Activated CD4-positive, alpha-beta T cell treated with anti-CD3 and anti-CD28 coated beads, Interleukin-2, amount 10 ng/mL, durations not matched to agents 24 days and 14 days (primary cell): ENCODE results near the gene DPYD. TPM values are rescaled to one million over a fixed set of nuclear protein-coding genes. Genes with fewer than 3 reads are reported as not detected.
A peak's percentile ranks its signal among the peaks of the same experiment; 100 is the strongest.

Source experiments
- DNase-seq: peaks from one replicate; pipeline ENCODE4 v3.0.0; 2022
- H3K27ac Mint-ChIP-seq: one replicate; pipeline ENCODE4 v1.8.0; 2022; ENCODE audit warnings: mild to moderate bottlenecking, mixed read lengths
- H3K27me3 Mint-ChIP-seq: one replicate; pipeline ENCODE4 v1.8.0; 2022; ENCODE audit warnings: mixed read lengths
- H3K36me3 Mint-ChIP-seq: one replicate; pipeline ENCODE4 v1.8.0; 2022; ENCODE audit warnings: low read depth, mild to moderate bottlenecking, mixed read lengths
- H3K4me1 Mint-ChIP-seq: one replicate; pipeline ENCODE4 v1.8.0; 2021; ENCODE audit warnings: mixed read lengths
- H3K4me3 Mint-ChIP-seq: one replicate; pipeline ENCODE4 v1.8.0; 2022; ENCODE audit warnings: mild to moderate bottlenecking, moderate library complexity, mixed read lengths
- H3K9me3 Mint-ChIP-seq: one replicate; pipeline ENCODE4 v1.8.0; 2021; ENCODE audit warnings: mixed read lengths
- intact Hi-C: fragments of 100-400 bp; cut with micrococcal nuclease; formaldehyde crosslinking; loops from one replicate; pipeline ENCODE4 v1.15.1; 2023
- total RNA-seq: library from RNA; stranded (reverse); gene quantifications from 2 replicates; pipeline ENCODE4 v1.2.3, GENCODE V29; 2022

Gene DPYD
- total RNA-seq, 1 donor from 2014 or later: 13.4 TPM

DNA sequence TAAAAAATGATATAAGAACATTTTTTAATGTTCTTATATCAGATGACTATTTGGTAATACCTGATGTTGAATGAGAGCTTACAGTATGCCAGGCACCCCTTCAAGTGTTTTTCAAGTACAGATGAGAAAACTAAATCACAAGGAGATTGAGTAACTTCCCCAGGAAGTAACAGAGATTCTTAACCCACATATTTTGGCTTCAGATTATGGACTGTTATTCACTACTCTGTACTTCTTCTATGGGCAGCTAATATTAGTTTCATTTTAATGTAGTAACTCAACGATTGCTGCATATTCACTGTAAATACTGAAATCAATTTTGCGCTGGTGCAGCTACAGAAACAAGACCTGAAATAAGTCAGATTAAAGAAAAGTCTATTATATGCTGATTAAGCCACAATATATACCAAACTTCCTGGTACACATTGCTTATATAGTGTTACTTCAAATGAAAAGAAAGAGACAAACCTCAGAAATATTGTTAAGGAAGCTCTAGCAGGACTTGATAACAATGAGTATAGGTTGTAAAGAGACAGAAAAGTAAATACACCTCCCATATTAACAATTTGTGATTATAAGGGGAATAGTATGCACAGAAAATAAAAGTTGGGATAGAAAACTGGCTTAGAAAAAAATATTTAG lies 19.7 kb downstream of the DPYD start:
- intact Hi-C loops: no loop called here
- DNase-seq: no peak
- H3K9me3 Mint-ChIP-seq: peaks cover 5% of the 10 kb centered on the region
- peaks cover 24% of the 10 kb centered on the region for H3K4me1 Mint-ChIP-seq
- no peaks in the 10 kb centered on the region for H3K27me3 Mint-ChIP-seq
- H3K27ac Mint-ChIP-seq: no peak overlapping the region
- peaks cover 17% of the 10 kb centered on the region for H3K36me3 Mint-ChIP-seq
- no peak overlapping the region for H3K4me3 Mint-ChIP-seq

DNA sequence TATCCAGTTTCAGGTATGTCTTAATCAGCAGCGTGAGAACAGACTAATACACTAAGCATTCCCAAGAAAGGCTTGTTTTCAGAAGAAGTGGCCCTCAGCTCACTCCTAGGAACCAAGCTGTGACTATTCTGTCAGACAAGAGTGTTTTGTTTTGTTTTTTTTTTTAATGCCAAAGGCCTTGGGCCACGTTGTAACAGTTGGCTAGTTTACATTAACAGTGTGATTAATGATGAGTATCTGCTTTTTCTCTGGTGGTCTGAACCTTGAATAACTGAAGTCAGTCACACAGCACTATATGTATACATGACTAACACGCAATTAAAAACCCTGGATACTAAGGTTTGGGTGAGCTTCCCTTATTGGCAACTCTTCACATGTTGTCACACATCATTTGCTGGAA lies 21.9 kb downstream of the DPYD start:
- peaks cover 16% of the 10 kb centered on the region for H3K4me1 Mint-ChIP-seq
- intact Hi-C loops: no loop called here
- H3K9me3 Mint-ChIP-seq: peaks cover 5% of the 10 kb centered on the region
- no peaks in the 10 kb centered on the region for H3K27me3 Mint-ChIP-seq
- no peak overlapping the region for H3K27ac Mint-ChIP-seq
- peaks cover 17% of the 10 kb centered on the region for H3K36me3 Mint-ChIP-seq
- H3K4me3 Mint-ChIP-seq: no peak overlapping the region
- no peak for DNase-seq

DNA sequence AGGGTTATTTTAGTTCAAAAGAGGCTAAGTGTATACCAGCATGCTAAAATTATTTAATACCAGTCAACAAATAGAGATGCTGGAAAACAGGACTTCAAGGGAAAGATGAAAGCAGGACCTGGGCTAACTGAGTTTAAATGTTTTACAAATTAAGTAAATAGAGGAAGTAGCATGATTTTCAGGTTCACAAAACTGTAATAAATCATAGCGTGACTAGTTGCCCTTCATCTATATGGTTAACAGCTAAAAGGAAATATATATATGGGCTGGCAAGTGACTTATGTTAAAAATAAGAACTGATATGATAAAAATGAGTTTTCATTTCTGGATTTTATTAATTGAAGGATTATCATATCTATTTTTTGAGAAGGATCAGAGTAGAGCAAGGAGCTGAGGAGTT lies 25.6 kb downstream of the DPYD start:
- Mint-ChIP-seq H3K36me3 (peaks cover 18% of the 10 kb centered on the region), H3K4me1 (peaks cover 6% of the 10 kb centered on the region), H3K27ac (no peak overlapping the region), H3K4me3 (no peak overlapping the region), H3K9me3 (peaks cover 5% of the 10 kb centered on the region), H3K27me3 (no peaks in the 10 kb centered on the region)
- intact Hi-C loops: no loop called here
- no peak for DNase-seq

DNA sequence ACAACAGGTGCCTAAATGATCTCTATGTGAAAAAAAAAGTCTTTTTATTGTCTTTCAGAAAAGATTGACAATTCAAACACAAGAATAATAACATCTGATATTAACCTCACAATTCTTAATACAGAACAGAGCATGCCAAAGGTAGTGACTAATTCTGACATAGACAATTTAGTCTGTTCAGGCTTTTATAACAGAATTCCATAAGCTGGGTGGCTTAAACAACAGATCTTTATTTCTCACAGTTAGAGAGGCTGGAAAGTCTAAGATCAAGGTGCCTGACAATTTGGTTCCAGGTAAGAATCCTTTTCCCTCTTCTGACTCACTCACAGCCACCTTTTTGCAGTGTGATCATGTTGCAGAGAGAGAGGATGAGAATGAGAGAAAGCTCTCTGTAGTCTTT lies 27.0 kb downstream of the DPYD start:
- H3K4me1 Mint-ChIP-seq: peaks cover 6% of the 10 kb centered on the region
- H3K9me3 Mint-ChIP-seq: peaks cover 5% of the 10 kb centered on the region
- H3K27ac Mint-ChIP-seq: no peak overlapping the region
- peaks cover 12% of the 10 kb centered on the region for H3K36me3 Mint-ChIP-seq
- no peak overlapping the region for H3K4me3 Mint-ChIP-seq
- DNase-seq: no peak
- intact Hi-C loops: no loop called here
- no peaks in the 10 kb centered on the region for H3K27me3 Mint-ChIP-seq

DNA sequence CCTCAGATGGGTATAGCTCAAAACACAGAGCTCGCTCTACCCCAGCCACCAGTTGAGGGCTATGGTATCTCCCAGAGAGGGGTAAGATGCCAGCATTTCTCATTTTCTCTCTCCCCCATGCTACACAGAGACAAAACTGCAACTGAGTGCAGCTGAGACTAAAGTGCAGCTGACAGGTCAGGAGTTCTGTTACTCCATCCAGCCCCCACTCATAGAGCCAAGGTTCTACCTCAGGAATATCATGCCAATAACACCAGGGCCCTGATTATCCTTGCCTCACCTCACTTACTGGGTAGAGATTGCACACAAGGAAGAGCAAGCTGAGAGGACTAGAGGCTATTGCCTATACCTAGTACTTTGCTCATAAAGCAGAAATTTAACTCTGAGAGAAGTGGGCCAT lies 34.6 kb downstream of the DPYD start:
- Mint-ChIP-seq H3K9me3 (peaks cover 13% of the 10 kb centered on the region), H3K4me3 (no peak overlapping the region), H3K36me3 (peaks cover 16% of the 10 kb centered on the region), H3K27ac (no peak overlapping the region), H3K4me1 (peaks cover 4% of the 10 kb centered on the region), H3K27me3 (no peaks in the 10 kb centered on the region)
- DNase-seq: no peak
- intact Hi-C loops: no loop called here

DNA sequence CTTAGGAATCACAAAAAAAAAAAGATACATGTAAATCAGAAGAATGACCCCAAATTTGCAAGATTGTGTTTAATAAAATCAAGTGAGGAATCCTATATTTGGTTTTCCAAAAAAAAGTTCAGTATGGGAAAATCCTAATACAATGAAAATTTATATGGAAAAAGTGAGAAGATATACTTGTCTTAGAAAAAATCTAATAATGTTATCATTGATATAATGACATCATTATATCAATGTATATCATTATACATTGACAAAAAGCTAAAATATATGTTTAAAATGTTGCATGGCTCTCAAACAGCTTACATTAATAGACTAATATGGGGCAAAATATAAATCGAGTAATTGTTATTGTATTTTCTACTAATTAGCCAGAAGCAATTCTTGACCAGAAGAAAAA lies 37.0 kb downstream of the DPYD start:
- no peak overlapping the region for H3K4me3 Mint-ChIP-seq
- no peak overlapping the region for H3K27ac Mint-ChIP-seq
- intact Hi-C loops: no loop called here
- no peaks in the 10 kb centered on the region for H3K27me3 Mint-ChIP-seq
- peaks cover 4% of the 10 kb centered on the region for H3K4me1 Mint-ChIP-seq
- H3K36me3 Mint-ChIP-seq: peaks cover 19% of the 10 kb centered on the region
- peaks cover 13% of the 10 kb centered on the region for H3K9me3 Mint-ChIP-seq
- DNase-seq: no peak

DNA sequence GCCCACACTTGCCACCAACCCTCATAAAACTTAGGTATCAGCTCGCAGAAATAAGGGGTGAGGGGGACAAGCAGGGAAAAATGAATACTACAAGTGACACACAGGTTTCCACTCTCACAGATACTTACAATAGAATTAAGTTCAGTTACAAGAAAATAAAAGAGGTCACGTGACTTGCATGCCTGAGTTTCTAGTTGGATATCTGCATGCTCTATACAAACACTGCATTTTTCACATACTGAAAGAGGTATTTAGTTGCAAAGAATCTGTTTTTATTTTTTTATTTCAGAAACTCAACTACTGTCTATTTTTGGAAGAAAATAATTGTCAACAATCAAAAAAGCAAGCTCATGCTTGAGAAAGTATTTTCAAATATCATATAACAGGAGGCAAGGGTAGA lies 43.5 kb downstream of the DPYD start:
- Mint-ChIP-seq H3K27ac (no peak overlapping the region), H3K36me3 (peaks cover 24% of the 10 kb centered on the region), H3K4me1 (no peaks in the 10 kb centered on the region), H3K4me3 (no peak overlapping the region), H3K9me3 (peaks cover 6% of the 10 kb centered on the region), H3K27me3 (no peaks in the 10 kb centered on the region)
- DNase-seq: no peak
- intact Hi-C loops: no loop called here

DNA sequence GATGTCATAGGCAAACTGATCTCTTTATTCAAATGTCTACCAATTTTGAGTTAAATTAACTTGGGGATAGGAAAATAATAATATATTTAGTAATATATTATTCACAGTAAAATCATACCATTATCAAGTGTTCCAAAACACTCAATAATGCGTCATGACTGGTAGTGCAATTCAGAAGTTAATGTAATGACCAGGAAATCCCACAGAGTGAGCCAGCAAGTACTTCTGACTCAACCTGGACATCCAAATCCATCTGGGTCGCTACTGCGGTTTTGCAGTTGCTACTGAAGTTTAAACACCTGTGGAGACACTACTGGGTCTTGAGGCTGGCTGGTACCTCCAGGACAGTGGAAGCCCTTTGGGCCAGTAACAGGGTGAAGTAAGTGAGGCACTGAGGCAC lies 44.8 kb downstream of the DPYD start:
- Mint-ChIP-seq H3K9me3 (peaks cover 6% of the 10 kb centered on the region), H3K27ac (no peak overlapping the region), H3K36me3 (peaks cover 26% of the 10 kb centered on the region), H3K27me3 (no peaks in the 10 kb centered on the region), H3K4me1 (no peaks in the 10 kb centered on the region), H3K4me3 (no peak overlapping the region)
- no peak for DNase-seq
- intact Hi-C loops: no loop called here

DNA sequence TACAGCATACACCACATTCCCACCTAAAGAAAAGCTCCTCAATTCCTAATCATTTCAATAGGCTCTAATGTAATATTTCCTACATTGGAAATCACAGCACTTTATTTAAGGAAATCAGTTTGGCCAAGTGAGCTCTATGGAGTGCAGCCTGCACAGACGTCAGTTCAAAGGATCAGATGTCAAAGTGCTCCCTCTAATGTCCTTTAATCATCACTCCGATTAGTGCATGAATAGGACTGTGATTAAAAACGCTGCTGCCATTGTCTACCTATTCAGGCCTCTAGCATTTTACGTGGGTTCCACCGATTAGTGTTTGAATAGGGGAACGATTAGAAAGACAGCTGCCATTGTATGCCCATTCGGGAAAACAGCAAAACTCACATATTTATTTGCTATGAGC lies 50.2 kb downstream of the DPYD start:
- intact Hi-C loops: no loop called here
- DNase-seq: no peak
- Mint-ChIP-seq H3K36me3 (peaks cover 8% of the 10 kb centered on the region), H3K4me1 (peaks cover 4% of the 10 kb centered on the region), H3K4me3 (no peak overlapping the region), H3K27me3 (no peaks in the 10 kb centered on the region), H3K9me3 (peaks cover 6% of the 10 kb centered on the region), H3K27ac (no peak overlapping the region)

DNA sequence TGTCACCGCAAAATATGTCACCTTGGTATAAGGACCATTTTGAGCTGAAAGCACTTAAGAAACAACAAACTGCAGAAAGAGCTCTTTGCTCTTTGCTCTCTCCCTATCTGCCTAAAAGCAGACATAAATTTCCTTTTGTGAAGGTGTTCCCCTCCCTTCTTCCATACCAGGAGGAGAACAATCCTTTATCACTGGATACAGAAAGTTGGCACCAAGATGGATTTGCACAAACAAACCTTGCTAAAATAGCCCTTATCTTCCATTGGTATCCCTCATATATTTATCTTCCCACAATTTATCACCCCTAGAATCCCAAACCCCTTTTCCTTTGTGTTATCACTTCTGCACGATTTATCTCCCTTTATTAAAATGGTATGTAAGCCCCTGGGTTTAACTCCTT lies 51.4 kb downstream of the DPYD start:
- peaks cover 6% of the 10 kb centered on the region for H3K9me3 Mint-ChIP-seq
- no peak overlapping the region for H3K27ac Mint-ChIP-seq
- H3K4me1 Mint-ChIP-seq: peaks cover 11% of the 10 kb centered on the region
- H3K27me3 Mint-ChIP-seq: no peaks in the 10 kb centered on the region
- DNase-seq: no peak
- intact Hi-C loops: no loop called here
- no peak overlapping the region for H3K4me3 Mint-ChIP-seq
- H3K36me3 Mint-ChIP-seq: peaks cover 8% of the 10 kb centered on the region

DNA sequence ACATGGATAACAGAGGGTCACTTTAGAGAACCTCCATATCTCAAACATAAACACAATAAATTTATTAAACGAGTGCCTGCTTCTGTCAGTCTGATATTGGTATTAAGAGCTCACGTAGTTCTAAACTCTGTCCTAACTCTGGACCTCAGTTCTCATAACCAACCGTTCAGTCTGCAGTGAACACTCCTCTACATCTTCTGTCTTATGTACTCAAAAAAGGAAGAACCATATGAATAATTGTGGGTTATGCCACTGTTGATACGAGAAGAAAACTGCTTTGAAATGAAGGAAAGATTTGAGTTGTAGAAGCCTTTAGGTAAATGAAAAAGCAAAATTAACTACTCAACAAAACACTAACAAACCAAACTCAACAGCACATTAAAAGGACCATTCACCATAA lies 53.7 kb downstream of the DPYD start:
- no peak for DNase-seq
- intact Hi-C loops: no loop called here
- no peak overlapping the region for H3K4me3 Mint-ChIP-seq
- peaks cover 6% of the 10 kb centered on the region for H3K9me3 Mint-ChIP-seq
- no peaks in the 10 kb centered on the region for H3K27me3 Mint-ChIP-seq
- H3K4me1 Mint-ChIP-seq: peaks cover 16% of the 10 kb centered on the region
- H3K36me3 Mint-ChIP-seq: peaks cover 2% of the 10 kb centered on the region
- no peak overlapping the region for H3K27ac Mint-ChIP-seq

DNA sequence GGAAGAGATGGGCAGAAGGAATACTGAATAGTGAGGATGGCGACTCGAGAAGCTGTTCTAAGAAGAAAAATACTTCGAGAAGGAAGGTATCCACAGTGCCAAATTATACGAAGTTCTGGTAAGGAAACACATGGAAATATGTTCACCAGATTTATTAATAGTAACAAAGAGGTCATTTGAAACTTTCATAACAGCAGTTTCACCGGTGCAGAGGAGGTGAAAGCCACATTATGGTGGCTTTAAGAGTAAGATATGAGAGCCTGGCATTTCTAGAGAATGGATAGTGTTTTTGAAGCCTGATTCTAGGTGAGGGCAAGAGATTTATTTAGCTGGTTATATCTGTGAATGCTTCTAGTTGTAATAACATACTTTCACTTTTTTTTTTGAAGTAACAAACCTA lies 56.2 kb downstream of the DPYD start:
- Mint-ChIP-seq H3K27ac (peak overlapping the region; percentile 2), H3K4me3 (peak overlapping the region; percentile 1), H3K27me3 (no peaks in the 10 kb centered on the region), H3K4me1 (peaks cover 16% of the 10 kb centered on the region), H3K36me3 (no peaks in the 10 kb centered on the region), H3K9me3 (peaks cover 6% of the 10 kb centered on the region)
- intact Hi-C loops: no loop called here
- DNase-seq: no peak

DNA sequence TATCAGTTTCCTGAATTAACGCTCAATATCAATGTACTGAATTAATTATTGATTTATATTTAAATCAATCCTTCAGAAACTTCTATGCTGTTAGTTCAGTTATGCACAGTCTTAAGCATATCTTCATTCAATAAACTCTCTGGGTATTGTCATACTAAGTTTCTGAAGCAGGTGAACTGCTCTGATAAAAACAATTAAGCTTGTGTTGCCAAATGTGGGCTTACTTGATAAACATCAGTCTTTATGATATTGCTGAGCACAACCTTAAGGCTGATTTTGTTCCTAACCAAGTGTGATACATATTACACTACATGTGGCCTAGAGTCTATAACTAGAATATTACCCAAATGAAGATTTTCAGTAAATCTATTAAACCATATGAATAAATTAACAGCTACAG lies 67.6 kb downstream of the DPYD start:
- no peaks in the 10 kb centered on the region for H3K27me3 Mint-ChIP-seq
- H3K4me3 Mint-ChIP-seq: no peak overlapping the region
- H3K9me3 Mint-ChIP-seq: no peaks in the 10 kb centered on the region
- H3K36me3 Mint-ChIP-seq: peaks cover 7% of the 10 kb centered on the region
- peaks cover 10% of the 10 kb centered on the region for H3K4me1 Mint-ChIP-seq
- DNase-seq: no peak
- intact Hi-C loops: loop anchor here (5.0 kb wide), 1 partner anchor 69 kb away; the partner anchor contains the start of gene DPYD
- H3K27ac Mint-ChIP-seq: no peak overlapping the region

DNA sequence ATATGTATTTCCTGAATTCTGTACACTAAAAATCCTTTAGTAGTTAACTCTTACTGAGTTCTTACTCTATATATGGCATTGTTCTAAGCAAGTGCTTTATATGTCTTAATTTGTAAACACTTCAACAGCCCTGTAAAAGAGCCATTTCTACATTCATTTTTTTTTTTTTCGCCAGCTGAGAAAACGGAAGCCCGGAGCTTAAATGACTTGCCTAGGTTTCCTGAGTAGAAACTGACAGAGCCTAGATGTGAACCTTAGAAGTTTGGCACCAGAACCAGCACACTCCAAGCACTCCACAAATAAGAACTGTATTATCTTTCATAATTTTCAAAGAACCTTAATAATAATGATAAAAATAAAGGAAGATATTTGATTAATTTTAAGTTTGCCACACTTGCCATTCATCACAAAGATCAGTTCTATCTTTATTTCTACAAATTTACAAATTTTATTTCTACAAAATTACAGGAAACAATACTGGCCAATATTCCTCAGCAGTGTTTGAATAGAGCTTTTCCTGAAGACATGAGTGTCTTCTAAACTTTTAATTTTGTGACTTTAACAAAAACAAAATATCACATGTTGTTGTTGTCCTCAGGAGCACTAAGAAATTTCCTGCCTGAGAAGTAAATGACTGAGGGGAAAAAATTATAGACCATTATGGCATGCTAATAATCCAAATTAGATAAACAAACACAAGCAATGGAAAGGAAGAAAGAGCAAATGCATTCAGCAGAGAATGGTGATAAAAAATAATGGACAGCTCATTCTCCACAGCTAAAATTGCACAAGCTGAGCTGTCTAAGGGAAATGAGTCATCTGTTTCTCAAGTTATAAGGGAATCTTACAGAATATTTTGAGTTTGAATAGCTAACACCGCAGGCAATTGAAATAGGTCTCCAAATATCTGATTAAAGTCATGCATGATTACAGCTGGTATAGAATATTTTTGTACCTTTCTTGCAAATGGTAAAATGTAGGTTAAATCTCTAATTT lies 71.2 kb downstream of the DPYD start:
- Mint-ChIP-seq H3K36me3 (peaks cover 12% of the 10 kb centered on the region), H3K4me1 (peaks cover 10% of the 10 kb centered on the region), H3K27me3 (no peaks in the 10 kb centered on the region), H3K27ac (no peak overlapping the region), H3K4me3 (peak overlapping the region; percentile 31), H3K9me3 (no peaks in the 10 kb centered on the region)
- intact Hi-C loops: loop anchor here (5.0 kb wide), 1 partner anchor 73 kb away; the partner anchor contains the start of gene DPYD
- DNase-seq: no peak
